Activated CD4-positive, alpha-beta T cell treated with anti-CD3 and anti-CD28 coated beads, Interleukin-2, amount 50 U/mL, for 24 hours (primary cell): ENCODE measurements around the gene GJB4.
A peak's percentile ranks its signal among the peaks of the same experiment; 100 is the strongest.
"Not testable (repeated sequence)": the region's sequence is repeated elsewhere in the genome, so short reads cannot be mapped to it uniquely, and the experiment has no call there.

Experiments
- DNase-seq, 2 donors: peaks; one replicate each; pipeline ENCODE4 v3.0.0-alpha.2; 2020; ENCODE audit warnings: low read depth in 1 of 2, low spot score in 1 of 2

The GJB4 gene

GRCh38 chr1:34759503-34760357, at the start of gene GJB4:
Gene GJB4 (plus strand): TSS chr1:34759740. CDS start chr1:34761255, 1,515 bp downstream.
- no peak for DNase-seq

GRCh38 chr1:34710812-34711211, 48.7 kb upstream of the GJB4 start:
- DNase-seq = no peak

GRCh38 chr1:34711485-34711884, 48.1 kb upstream of the GJB4 start:
- no peak for DNase-seq

GRCh38 chr1:34712007-34712688, 47.4 kb upstream of the GJB4 start:
- no peak for DNase-seq

- no peak for DNase-seq
These were observed 46.1 kb upstream of the GJB4 start for GRCh38 chr1:34713443-34713842.

GRCh38 chr1:34714386-34714785, 45.2 kb upstream of the GJB4 start:
- no peak for DNase-seq

- no peak for DNase-seq
These were observed 44.4 kb upstream of the GJB4 start for GRCh38 chr1:34715139-34715538.

- no peak for DNase-seq
These were observed 38.3 kb upstream of the GJB4 start for GRCh38 chr1:34721241-34721640.

- no peak for DNase-seq
These were observed 37.7 kb upstream of the GJB4 start for GRCh38 chr1:34721646-34722355.

- DNase-seq = no peak
These were observed 32.7 kb upstream of the GJB4 start for GRCh38 chr1:34726861-34727260.

GRCh38 chr1:34730485-34730884, 29.1 kb upstream of the GJB4 start:
- DNase-seq = no peak

- not testable (repeated sequence) for DNase-seq
These were observed 26.7 kb upstream of the GJB4 start for GRCh38 chr1:34732831-34733230.

- DNase-seq = no peak
These were observed 22.8 kb upstream of the GJB4 start for GRCh38 chr1:34736692-34737091.

GRCh38 chr1:34737236-34737635, 22.3 kb upstream of the GJB4 start:
- not testable (repeated sequence) for DNase-seq

GRCh38 chr1:34739613-34740012, 19.9 kb upstream of the GJB4 start:
- DNase-seq = no peak

- no peak for DNase-seq
These were observed 19.2 kb upstream of the GJB4 start for GRCh38 chr1:34740161-34740868.

- peak; percentile 66 to 70 for DNase-seq
These were observed 16.8 kb upstream of the GJB4 start for GRCh38 chr1:34742667-34743270.

- DNase-seq = no peak
These were observed 15.8 kb upstream of the GJB4 start for GRCh38 chr1:34743775-34744174.

- DNase-seq = no peak
These were observed 14.7 kb upstream of the GJB4 start for GRCh38 chr1:34744851-34745250.

GRCh38 chr1:34745666-34746065, 13.9 kb upstream of the GJB4 start:
- no peak for DNase-seq

GRCh38 chr1:34746101-34746500, 13.4 kb upstream of the GJB4 start:
- DNase-seq = no peak
